WTC11 (cell line): ENCODE data around the gene SPRR2E. TPM values are rescaled to one million over a fixed set of nuclear protein-coding genes. Genes with fewer than 3 reads are reported as not detected.
"Not testable (repeated sequence)": the region's sequence is repeated elsewhere in the genome, so short reads cannot be mapped to it uniquely, and the experiment has no call there.

Experiments
- ATAC-seq: fragments of 200-7000 bp; cut with Tn5 transposase; 2 replicates; pipeline ENCODE4 v1.10.0; 2021; ENCODE audit warnings: mild to moderate bottlenecking, moderate library complexity
- CTCF ChIA-PET: fragments of 300-600 bp; sonication (Branson Sonifier 250); formaldehyde crosslinking; loops from one replicate; lab custom pipeline; 2021; ENCODE audit warnings: antibody characterized with exemption; lab: Charles Lee
- POLR2A ChIA-PET: fragments of 350-600 bp; sonication (Branson Sonifier 250); formaldehyde crosslinking; loops from one replicate; lab custom pipeline; 2021; ENCODE audit warnings: antibody characterized with exemption; lab: Charles Lee
- DNase-seq: peaks from one replicate; pipeline ENCODE4 v3.0.0; 2021; ENCODE audit warnings: low spot score
- H3K27ac Mint-ChIP-seq: 2 replicates; pipeline ENCODE4 v1.8.0; 2021; ENCODE audit warnings: mixed read lengths
- H3K27me3 Mint-ChIP-seq: 2 replicates; pipeline ENCODE4 v1.8.0; 2021; ENCODE audit warnings: low read depth, mild to moderate bottlenecking, moderate library complexity, mixed read lengths
- H3K36me3 Mint-ChIP-seq: 2 replicates; pipeline ENCODE4 v1.8.0; 2021; ENCODE audit warnings: mixed read lengths
- H3K4me1 Mint-ChIP-seq: 2 replicates; pipeline ENCODE4 v1.8.0; 2022; ENCODE audit warnings: mixed read lengths
- H3K4me3 Mint-ChIP-seq: 2 replicates; pipeline ENCODE4 v1.8.0; 2021; ENCODE audit warnings: mild to moderate bottlenecking, moderate library complexity, mixed read lengths
- H3K9me3 Mint-ChIP-seq: 2 replicates; pipeline ENCODE4 v1.8.0; 2021; ENCODE audit warnings: mixed read lengths
- ATF1 ChIP-seq: sonication (generic); formaldehyde crosslinking; IDR thresholded peaks from 2 replicates; pipeline ENCODE4 v1.8.1; 2023; ENCODE audit warnings: mild to moderate bottlenecking, moderate library complexity, missing genetic modification reagents
- ELF4 ChIP-seq: sonication (generic); formaldehyde crosslinking; IDR thresholded peaks from 2 replicates; pipeline ENCODE4 v1.8.1; 2022; ENCODE audit warnings: low read depth, mild to moderate bottlenecking, moderate library complexity, missing genetic modification reagents
- ESRRA ChIP-seq: sonication (generic); formaldehyde crosslinking; IDR thresholded peaks from 2 replicates; pipeline ENCODE4 v1.8.1; 2022; ENCODE audit warnings: mild to moderate bottlenecking, missing genetic modification reagents, borderline replicate concordance
- FOXJ3 ChIP-seq: sonication (generic); formaldehyde crosslinking; IDR thresholded peaks from 2 replicates; pipeline ENCODE4 v1.9.0; 2021; ENCODE audit warnings: missing genetic modification reagents, mild to moderate bottlenecking, borderline replicate concordance
- GTF2I ChIP-seq: fragments of 250-450 bp; sonication (Bioruptor Pico); conservative IDR thresholded peaks from 2 replicates; pipeline ENCODE4 v1.4.0; 2021; ENCODE audit warnings: mild to moderate bottlenecking
- HMGA2 ChIP-seq: fragments of 250-450 bp; sonication (Bioruptor Pico); IDR thresholded peaks from 2 replicates; pipeline ENCODE4 v1.4.0; 2021; ENCODE audit warnings: mild to moderate bottlenecking, moderate library complexity
- JAZF1 ChIP-seq: fragments of 250-450 bp; sonication (Bioruptor Pico); IDR thresholded peaks from 2 replicates; pipeline ENCODE4 v1.9.0; 2021; ENCODE audit warnings: moderate library complexity, mild to moderate bottlenecking, inconsistent platforms
- JUN ChIP-seq: sonication (generic); formaldehyde crosslinking; IDR thresholded peaks from 2 replicates; pipeline ENCODE4 v1.8.0; 2023; ENCODE audit warnings: mild to moderate bottlenecking, missing genetic modification reagents
- NFATC4 ChIP-seq: fragments of 250-450 bp; sonication (Bioruptor Pico); IDR thresholded peaks from 2 replicates; pipeline ENCODE4 v1.9.0; 2021; ENCODE audit warnings: mild to moderate bottlenecking
- NFE2L1 ChIP-seq: sonication (generic); formaldehyde crosslinking; IDR thresholded peaks from 2 replicates; pipeline ENCODE4 v1.8.1; 2023; ENCODE audit warnings: missing genetic modification reagents
- NFYB ChIP-seq: sonication (generic); formaldehyde crosslinking; conservative IDR thresholded peaks from 2 replicates; pipeline ENCODE4 v1.8.0; 2022; ENCODE audit warnings: low read depth, missing genetic modification reagents
- NR3C1 ChIP-seq: sonication (generic); formaldehyde crosslinking; conservative IDR thresholded peaks from 2 replicates; pipeline ENCODE4 v1.8.1; 2023; ENCODE audit warnings: low read depth, mild to moderate bottlenecking, missing genetic modification reagents
- SMAD4 ChIP-seq: sonication (generic); formaldehyde crosslinking; IDR thresholded peaks from 2 replicates; pipeline ENCODE4 v1.8.0; 2022; ENCODE audit warnings: mild to moderate bottlenecking, missing genetic modification reagents
- SP1 ChIP-seq: sonication (generic); formaldehyde crosslinking; conservative IDR thresholded peaks from 2 replicates; pipeline ENCODE4 v1.8.1; 2022; ENCODE audit warnings: missing genetic modification reagents
- TEAD4 ChIP-seq: sonication (generic); formaldehyde crosslinking; IDR thresholded peaks from 2 replicates; pipeline ENCODE4 v1.8.0; 2022; ENCODE audit warnings: mild to moderate bottlenecking, missing genetic modification reagents
- TP53 ChIP-seq: sonication (generic); formaldehyde crosslinking; IDR thresholded peaks from 2 replicates; pipeline ENCODE4 v1.8.1; 2023; ENCODE audit warnings: mild to moderate bottlenecking, missing genetic modification reagents
- ZBTB21 ChIP-seq: sonication (generic); formaldehyde crosslinking; IDR thresholded peaks from 2 replicates; pipeline ENCODE4 v1.8.1; 2023; ENCODE audit warnings: mild to moderate bottlenecking, missing genetic modification reagents, borderline replicate concordance
- ZNF219 ChIP-seq: sonication (generic); formaldehyde crosslinking; IDR thresholded peaks from 2 replicates; pipeline ENCODE4 v1.8.0; 2023; ENCODE audit warnings: missing genetic modification reagents, mild to moderate bottlenecking, borderline replicate concordance
- ZNF263 ChIP-seq: sonication (generic); formaldehyde crosslinking; IDR thresholded peaks from 2 replicates; pipeline ENCODE4 v1.8.1; 2022; ENCODE audit warnings: low read depth, mild to moderate bottlenecking, moderate library complexity, missing genetic modification reagents
- total RNA-seq: library from RNA; stranded (reverse); gene quantifications from 3 replicates; pipeline ENCODE4 v1.2.3, GENCODE V29; 2021
- TF ChIP-seq, protein P1 (sequence below): sonication (generic); formaldehyde crosslinking; IDR thresholded peaks from 2 replicates; pipeline ENCODE4 v1.8.1; 2023; ENCODE audit warnings: mild to moderate bottlenecking, missing genetic modification reagents, moderate library complexity
- TF ChIP-seq, protein P2 (sequence below): fragments of 250-450 bp; sonication (Bioruptor Pico); IDR thresholded peaks from 2 replicates; pipeline ENCODE4 v1.9.0; 2021; ENCODE audit warnings: mild to moderate bottlenecking, borderline replicate concordance
- TF ChIP-seq, protein P3 (sequence below): fragments of 250-450 bp; sonication (Bioruptor Pico); IDR thresholded peaks from 2 replicates; pipeline ENCODE4 v2.1.2; 2022; ENCODE audit warnings: mild to moderate bottlenecking, moderate library complexity
- TF ChIP-seq, protein P4 (sequence below): sonication (generic); formaldehyde crosslinking; conservative IDR thresholded peaks from 2 replicates; pipeline ENCODE4 v1.8.1; 2022; ENCODE audit warnings: mild to moderate bottlenecking, missing genetic modification reagents

Gene SPRR2E
- total RNA-seq, 1 experiment from 2014 or later = not detected

- no peak within 1 kb of the TSS for H3K4me3 Mint-ChIP-seq
- H3K27ac Mint-ChIP-seq = no peak within 1 kb of the TSS
- no peak for ATAC-seq
- ChIA-PET POLR2A (no interaction called here), CTCF (no interaction called here)
- 0 out of 2 replicates have a peak, but pooled peaks cover 2% of the 10 kb centered on the region for H3K36me3 Mint-ChIP-seq
- DNase-seq = no peak
- H3K4me1 Mint-ChIP-seq = peaks cover 6% of the 10 kb centered on the region; the same call in 1 of the 2 replicates
- H3K27me3 Mint-ChIP-seq = no peaks in the 10 kb centered on the region
- H3K9me3 Mint-ChIP-seq = peaks cover 2% of the 10 kb centered on the region
- TF ChIP-seq TP53 (CRISPR knock-in tag) = no peak
- no peak for TF ChIP-seq GTF2I (CRISPR knock-in tag)
Measured at GRCh38 chr1:153113416-153113815, 19.1 kb upstream of the SPRR2E start, which contains the start of gene SPRR2F. Gene SPRR2F (minus strand): TSS chr1:153113516. CDS start chr1:153112733, 783 bp downstream.

- CTCF ChIA-PET, ATAC-seq, H3K4me1 Mint-ChIP-seq, H3K27ac Mint-ChIP-seq, DNase-seq, H3K4me3 Mint-ChIP-seq, POLR2A ChIA-PET, H3K36me3 Mint-ChIP-seq, H3K27me3 Mint-ChIP-seq: not testable (repeated sequence)
- peaks cover 12% of the 10 kb centered on the region for H3K9me3 Mint-ChIP-seq
Measured at GRCh38 chr1:153112454-153112853, 18.1 kb upstream of the SPRR2E start.

DNA sequence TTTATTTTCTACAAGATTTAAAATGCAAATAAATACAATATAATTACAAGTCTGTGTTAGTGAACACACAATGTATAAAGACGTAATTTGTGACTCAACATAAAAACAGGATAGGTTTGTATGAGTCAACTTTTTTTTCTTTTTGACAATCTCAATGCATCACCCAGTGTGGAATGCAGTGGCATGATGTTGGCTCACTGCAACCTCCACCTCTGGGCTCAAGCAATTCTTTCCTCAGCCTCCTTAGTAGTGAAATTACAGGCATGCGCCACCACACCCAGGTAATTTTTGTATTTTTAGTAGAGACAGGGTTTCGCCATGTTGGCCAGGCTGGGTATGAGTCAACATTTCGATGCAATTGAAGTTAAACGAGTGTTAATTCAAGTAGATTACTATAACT, 5.9 kb upstream of the SPRR2E start:
- Mint-ChIP-seq H3K4me1 (no peaks in the 10 kb centered on the region), H3K27ac (no peak overlapping the region), H3K4me3 (no peak overlapping the region), H3K36me3 (no peaks in the 10 kb centered on the region), H3K27me3 (no peaks in the 10 kb centered on the region), H3K9me3 (peaks cover 17% of the 10 kb centered on the region)
- ChIA-PET CTCF (no interaction called here), POLR2A (no interaction called here)
- TF ChIP-seq JUN (CRISPR knock-in tag) = no peak
- no peak for DNase-seq
- no peak for ATAC-seq

DNA sequence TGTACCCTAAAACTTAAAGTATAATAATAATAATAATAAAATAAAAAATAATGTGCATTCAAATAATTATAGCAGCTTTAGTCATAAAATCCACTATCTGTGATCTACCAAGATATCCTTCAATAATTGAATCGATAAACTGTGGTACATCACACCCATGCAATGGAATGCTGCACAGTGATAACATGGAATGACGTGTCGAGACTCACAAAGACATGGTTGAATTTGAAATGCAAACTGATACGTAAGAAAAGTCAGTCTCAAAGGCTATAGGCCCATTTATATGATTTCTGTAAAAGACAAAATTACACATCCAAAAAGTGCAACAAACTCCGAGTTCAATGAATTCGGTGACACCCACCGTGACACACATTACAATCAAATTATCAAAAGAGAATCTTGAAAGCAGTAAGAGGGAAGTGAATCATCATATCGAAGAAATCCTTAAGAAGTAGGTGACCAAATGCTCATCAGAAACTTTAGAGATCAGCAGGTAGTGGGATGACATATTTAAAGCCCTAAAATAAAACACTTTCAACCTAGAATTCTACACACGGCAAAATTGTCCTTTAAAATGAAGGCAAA, 5.2 kb upstream of the SPRR2E start:
- Mint-ChIP-seq H3K27me3 (no peaks in the 10 kb centered on the region), H3K4me3 (no peak overlapping the region), H3K9me3 (peaks cover 10% of the 10 kb centered on the region), H3K27ac (no peak overlapping the region), H3K4me1 (no peaks in the 10 kb centered on the region), H3K36me3 (no peaks in the 10 kb centered on the region)
- ATAC-seq (no peak), DNase-seq (no peak)
- ChIA-PET CTCF (no interaction called here), POLR2A (no interaction called here)
- TF ChIP-seq ZBTB21 (no peak), ZNF219 (CRISPR knock-in tag) (no peak), NFATC4 (CRISPR knock-in tag) (no peak), JAZF1 (CRISPR knock-in tag) (no peak), SMAD4 (CRISPR knock-in tag) (no peak), ESRRA (CRISPR knock-in tag) (no peak), TEAD4 (no peak), NR3C1 (no peak), NFYB (no peak), ZNF263 (CRISPR knock-in tag) (no peak), FOXJ3 (CRISPR knock-in tag) (no peak), HMGA2 (CRISPR knock-in tag) (no peak), ATF1 (CRISPR knock-in tag) (no peak), ELF4 (CRISPR knock-in tag) (no peak), SP1 (CRISPR knock-in tag) (no peak), NFE2L1 (no peak)
- TF ChIP-seq, protein P1, sequence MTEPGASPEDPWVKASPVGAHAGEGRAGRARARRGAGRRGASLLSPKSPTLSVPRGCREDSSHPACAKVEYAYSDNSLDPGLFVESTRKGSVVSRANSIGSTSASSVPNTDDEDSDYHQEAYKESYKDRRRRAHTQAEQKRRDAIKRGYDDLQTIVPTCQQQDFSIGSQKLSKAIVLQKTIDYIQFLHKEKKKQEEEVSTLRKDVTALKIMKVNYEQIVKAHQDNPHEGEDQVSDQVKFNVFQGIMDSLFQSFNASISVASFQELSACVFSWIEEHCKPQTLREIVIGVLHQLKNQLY (CRISPR knock-in tag) = no peak
- TF ChIP-seq, protein P2, sequence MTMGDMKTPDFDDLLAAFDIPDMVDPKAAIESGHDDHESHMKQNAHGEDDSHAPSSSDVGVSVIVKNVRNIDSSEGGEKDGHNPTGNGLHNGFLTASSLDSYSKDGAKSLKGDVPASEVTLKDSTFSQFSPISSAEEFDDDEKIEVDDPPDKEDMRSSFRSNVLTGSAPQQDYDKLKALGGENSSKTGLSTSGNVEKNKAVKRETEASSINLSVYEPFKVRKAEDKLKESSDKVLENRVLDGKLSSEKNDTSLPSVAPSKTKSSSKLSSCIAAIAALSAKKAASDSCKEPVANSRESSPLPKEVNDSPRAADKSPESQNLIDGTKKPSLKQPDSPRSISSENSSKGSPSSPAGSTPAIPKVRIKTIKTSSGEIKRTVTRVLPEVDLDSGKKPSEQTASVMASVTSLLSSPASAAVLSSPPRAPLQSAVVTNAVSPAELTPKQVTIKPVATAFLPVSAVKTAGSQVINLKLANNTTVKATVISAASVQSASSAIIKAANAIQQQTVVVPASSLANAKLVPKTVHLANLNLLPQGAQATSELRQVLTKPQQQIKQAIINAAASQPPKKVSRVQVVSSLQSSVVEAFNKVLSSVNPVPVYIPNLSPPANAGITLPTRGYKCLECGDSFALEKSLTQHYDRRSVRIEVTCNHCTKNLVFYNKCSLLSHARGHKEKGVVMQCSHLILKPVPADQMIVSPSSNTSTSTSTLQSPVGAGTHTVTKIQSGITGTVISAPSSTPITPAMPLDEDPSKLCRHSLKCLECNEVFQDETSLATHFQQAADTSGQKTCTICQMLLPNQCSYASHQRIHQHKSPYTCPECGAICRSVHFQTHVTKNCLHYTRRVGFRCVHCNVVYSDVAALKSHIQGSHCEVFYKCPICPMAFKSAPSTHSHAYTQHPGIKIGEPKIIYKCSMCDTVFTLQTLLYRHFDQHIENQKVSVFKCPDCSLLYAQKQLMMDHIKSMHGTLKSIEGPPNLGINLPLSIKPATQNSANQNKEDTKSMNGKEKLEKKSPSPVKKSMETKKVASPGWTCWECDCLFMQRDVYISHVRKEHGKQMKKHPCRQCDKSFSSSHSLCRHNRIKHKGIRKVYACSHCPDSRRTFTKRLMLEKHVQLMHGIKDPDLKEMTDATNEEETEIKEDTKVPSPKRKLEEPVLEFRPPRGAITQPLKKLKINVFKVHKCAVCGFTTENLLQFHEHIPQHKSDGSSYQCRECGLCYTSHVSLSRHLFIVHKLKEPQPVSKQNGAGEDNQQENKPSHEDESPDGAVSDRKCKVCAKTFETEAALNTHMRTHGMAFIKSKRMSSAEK (CRISPR knock-in tag) = no peak
- TF ChIP-seq, protein P3, sequence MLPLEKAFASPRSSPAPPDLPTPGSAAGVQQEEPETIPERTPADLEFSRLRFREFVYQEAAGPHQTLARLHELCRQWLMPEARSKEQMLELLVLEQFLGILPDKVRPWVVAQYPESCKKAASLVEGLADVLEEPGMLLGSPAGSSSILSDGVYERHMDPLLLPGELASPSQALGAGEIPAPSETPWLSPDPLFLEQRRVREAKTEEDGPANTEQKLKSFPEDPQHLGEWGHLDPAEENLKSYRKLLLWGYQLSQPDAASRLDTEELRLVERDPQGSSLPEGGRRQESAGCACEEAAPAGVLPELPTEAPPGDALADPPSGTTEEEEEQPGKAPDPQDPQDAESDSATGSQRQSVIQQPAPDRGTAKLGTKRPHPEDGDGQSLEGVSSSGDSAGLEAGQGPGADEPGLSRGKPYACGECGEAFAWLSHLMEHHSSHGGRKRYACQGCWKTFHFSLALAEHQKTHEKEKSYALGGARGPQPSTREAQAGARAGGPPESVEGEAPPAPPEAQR = no peak
- TF ChIP-seq, protein P4, sequence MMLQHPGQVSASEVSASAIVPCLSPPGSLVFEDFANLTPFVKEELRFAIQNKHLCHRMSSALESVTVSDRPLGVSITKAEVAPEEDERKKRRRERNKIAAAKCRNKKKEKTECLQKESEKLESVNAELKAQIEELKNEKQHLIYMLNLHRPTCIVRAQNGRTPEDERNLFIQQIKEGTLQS = no peak
